ENCODE measurements around the gene EFCAB11. TPM values are rescaled to one million over a fixed set of nuclear protein-coding genes. Genes with fewer than 3 reads are reported as not detected.

EFCAB11 gene
- total RNA-seq, 1 experiment from 2014 or later = 18.6 TPM

GRCh38 chr14:89767861-89768268, 186.7 kb downstream of the EFCAB11 start:
- DNase-seq (ENCODE audit: low read depth) = peak; percentile 40

DNA sequence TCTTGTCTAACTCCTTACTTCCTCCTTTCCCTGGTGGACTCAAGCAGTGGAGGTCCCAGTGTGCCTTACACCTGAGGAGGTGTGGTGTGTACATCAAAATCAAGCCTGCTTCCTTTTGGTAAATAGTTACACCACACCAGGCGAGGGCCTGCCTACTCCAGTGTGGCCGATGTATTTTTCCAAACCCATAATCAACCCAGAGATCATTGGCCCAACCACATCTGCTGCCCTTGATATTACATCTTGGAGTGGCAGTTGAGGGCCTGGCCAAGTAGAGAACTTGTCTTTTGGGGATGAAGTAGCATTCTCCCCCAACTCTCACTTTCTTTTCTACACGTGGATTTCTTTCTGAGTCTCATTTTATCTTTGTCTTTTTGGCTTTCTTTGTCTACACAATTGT, 187.4 kb downstream of the EFCAB11 start:
- DNase-seq (ENCODE audit: low read depth) = no peak

- no peak for DNase-seq (ENCODE audit: low read depth)
Measured at GRCh38 chr14:89765346-89765745, 189.2 kb downstream of the EFCAB11 start.

GRCh38 chr14:89760086-89760485, 194.4 kb downstream of the EFCAB11 start:
- no peak for DNase-seq (ENCODE audit: low read depth)

GRCh38 chr14:89757313-89757939, 197.1 kb downstream of the EFCAB11 start:
- no peak for DNase-seq (ENCODE audit: low read depth)

- DNase-seq (ENCODE audit: low read depth) = no peak
Measured at GRCh38 chr14:89755816-89756215, 198.7 kb downstream of the EFCAB11 start.

GRCh38 chr14:89753828-89754412, 200.6 kb downstream of the EFCAB11 start:
- no peak for DNase-seq (ENCODE audit: low read depth)

GRCh38 chr14:89750908-89751392, 203.6 kb downstream of the EFCAB11 start:
- no peak for DNase-seq (ENCODE audit: low read depth)

DNA sequence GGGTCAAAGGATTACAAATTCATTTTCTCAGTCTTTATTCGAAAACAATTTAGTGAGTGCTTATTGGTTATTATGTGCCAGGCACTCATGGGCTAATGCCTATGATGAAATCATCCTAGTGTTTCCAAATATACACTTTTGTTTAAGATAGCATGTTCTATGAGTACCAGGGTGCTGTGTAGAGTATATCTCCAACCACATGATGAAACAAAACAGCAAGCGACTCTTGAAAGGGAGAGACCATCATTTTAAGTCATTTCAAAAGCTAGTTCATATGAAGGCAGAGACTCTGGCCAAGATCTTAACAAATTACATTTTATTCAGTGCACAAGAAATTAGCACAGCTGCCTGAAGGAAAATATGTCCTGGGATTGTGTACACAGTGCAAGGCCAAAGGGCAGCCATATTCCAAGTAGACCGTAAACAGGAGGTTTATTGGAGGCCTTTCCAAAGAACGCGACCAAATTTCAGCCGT, 204.2 kb downstream of the EFCAB11 start:
- DNase-seq (ENCODE audit: low read depth) = no peak

DNA sequence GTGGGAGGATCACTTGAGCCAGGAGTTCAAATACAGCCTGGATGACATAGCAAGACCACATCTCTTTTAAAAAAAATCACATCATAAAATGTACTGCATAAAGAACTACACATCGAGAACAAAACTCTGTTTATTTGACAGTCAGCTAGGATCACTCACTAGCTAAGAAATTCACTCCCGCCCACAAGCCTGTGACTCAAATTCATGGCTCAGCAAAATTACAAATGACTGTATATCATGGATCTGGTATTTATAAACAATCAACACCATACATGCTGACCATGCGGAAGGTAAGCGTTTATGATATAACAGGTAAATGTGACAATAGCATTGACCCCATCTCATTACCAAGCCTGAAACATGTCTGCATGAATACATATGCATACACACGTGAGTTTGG, 206.5 kb downstream of the EFCAB11 start:
- DNase-seq (ENCODE audit: low read depth) = no peak

DNA sequence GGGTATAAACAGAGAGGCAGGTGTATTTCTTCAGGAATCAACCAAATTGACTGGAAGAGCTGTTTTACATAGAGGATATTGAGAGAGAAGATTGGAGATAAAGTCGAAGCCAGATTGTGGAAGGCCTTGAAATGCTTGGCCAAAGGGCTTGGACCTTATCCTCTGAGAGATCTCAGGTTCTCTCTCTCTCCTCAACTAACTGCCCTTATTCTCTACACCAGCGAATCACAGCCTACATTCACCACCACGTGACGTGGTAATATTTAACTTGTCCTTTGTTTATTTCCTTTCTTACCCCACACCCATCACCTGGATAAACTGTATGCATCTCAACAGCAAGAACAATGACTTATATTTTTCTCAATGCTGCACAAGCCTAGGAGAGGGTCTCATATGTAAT, 207.4 kb downstream of the EFCAB11 start:
- DNase-seq (ENCODE audit: low read depth) = no peak

DNA sequence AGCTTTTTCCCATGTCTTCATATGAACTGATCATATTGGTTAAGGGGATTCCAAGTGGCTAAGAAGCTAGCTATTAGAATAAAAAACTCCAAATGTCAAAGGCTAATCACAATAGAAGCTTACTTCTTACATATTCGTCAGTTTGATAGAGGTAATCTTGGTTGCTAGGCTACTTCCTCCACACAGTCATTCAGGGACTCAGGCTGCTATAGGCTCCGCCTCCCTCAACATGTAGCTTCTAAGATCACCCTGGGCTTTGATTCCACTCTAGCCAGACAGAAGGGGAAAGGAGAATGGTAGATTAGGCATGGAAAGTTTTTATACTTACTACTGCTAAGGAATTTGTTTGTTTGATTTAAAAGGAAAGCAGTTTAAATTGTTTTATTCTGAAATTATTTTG, 207.9 kb downstream of the EFCAB11 start:
- DNase-seq (ENCODE audit: low read depth) = no peak

DNA sequence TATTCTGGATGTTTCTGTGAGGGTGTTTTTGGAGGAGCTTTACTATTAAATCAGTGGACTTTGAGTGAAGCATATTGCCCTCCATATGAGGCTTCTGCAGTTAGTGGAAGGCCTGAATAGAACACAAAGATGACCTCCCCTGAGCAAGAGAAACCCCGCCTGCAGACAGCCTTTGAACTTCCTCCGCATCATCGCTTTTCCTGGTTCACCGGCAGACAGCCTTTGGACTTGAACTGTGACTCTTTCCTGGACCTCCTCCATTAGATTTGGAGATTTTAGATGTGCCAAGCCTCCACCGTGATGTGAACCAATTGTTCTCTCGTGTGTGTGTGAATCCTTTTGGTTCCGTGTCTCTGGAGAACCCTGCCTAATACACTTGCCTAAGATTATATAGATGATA, 208.4 kb downstream of the EFCAB11 start:
- no peak for DNase-seq (ENCODE audit: low read depth)

Other genes with a start within 250 kb of the EFCAB11 start
- gene TDP1, start 1.2 kb upstream of the EFCAB11 start, total RNA-seq (2014; rRNA removed; shearing (Covaris generic)) = 41.2 and 48.7 TPM in 2 replicates
- gene KCNK13, start 107.3 kb upstream of the EFCAB11 start, total RNA-seq (2014; rRNA removed; shearing (Covaris generic)) = not detected in 2 replicates

Data from RPMI7951 (cell line).